ENCODE data around the gene DTNB.

The DTNB gene

GRCh38 chr2:25362434-25363145, 310.8 kb downstream of the DTNB start:
- peaks cover 9 to 18% of the 10 kb centered on the region in 2 experiments for H3K4me1 ChIP-seq (ENCODE audit: control insufficient read depth in 1 of 2, insufficient read depth in 1 of 2, low read depth in 1 of 2, low read length in 1 of 2)
- no peaks in the 10 kb centered on the region for H3K9me3 ChIP-seq
- peaks cover 14% of the 10 kb centered on the region for H3K27me3 ChIP-seq
- H3K36me3 ChIP-seq: no peaks in the 10 kb centered on the region
- TF ChIP-seq CTCF (IDR thresholded peaks at IDR 0.05): no peak
- H3K4me3 ChIP-seq (ENCODE audit: low read depth in 1 of 2, low read length in 1 of 2): peak overlapping the region; percentile 62 to 70
- H3K27ac ChIP-seq: peak overlapping the region; percentile 87

- TF ChIP-seq CTCF (IDR thresholded peaks at IDR 0.05): peak; percentile 98
- H3K4me1 ChIP-seq (ENCODE audit: control insufficient read depth in 1 of 2, insufficient read depth in 1 of 2, low read depth in 1 of 2, low read length in 1 of 2): peaks cover 9 to 18% of the 10 kb centered on the region in 2 experiments
- H3K27me3 ChIP-seq: peaks cover 10% of the 10 kb centered on the region
- H3K27ac ChIP-seq: peak overlapping the region; percentile 87
- peak overlapping the region; percentile 62 to 70 for H3K4me3 ChIP-seq (ENCODE audit: low read depth in 1 of 2, low read length in 1 of 2)
- no peaks in the 10 kb centered on the region for H3K36me3 ChIP-seq
- no peaks in the 10 kb centered on the region for H3K9me3 ChIP-seq
These were observed 311.3 kb downstream of the DTNB start for GRCh38 chr2:25362049-25362433.

DNA sequence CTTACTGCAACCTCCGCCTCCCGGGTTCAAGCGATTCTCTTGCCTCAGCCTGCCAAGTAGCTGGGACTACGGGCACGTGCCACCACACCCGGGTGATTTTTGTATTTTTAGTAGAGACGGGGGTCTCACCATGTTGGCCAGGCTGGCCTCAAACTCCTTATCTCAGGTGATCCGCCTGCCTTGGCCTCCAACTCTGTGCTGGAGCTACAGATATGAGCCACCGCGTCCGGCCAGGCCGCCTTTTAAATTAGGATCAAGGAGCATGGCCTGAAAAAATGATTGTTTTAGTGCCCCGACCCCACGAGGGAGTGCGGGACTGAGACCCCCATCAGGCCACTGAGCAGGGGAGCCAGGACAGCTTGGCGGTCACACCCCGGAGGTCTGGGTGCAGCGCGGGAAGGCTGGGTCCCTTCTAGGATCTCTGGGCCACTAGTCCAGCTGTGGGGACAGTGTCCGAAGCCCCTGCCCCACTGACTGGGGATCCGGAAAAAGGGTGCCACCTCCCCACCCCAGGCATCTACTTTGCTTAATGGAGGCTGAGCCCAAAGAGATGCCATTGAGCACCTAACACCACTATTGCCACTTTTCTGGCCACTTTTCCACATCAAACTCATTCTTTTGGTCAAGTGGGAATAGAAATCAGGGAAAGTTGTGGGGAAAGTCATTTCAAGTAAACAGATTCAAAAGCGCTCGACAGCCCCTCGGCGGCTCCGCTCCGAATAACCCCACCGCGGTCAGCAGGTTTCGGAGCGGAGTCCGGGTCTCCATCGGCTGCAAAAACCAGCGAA, 311.9 kb downstream of the DTNB start:
- Histone ChIP-seq H3K4me1 (ENCODE audit: control insufficient read depth in 1 of 2, insufficient read depth in 1 of 2, low read depth in 1 of 2, low read length in 1 of 2) (peaks cover 9 to 18% of the 10 kb centered on the region in 2 experiments), H3K36me3 (no peaks in the 10 kb centered on the region), H3K27me3 (peaks cover 10% of the 10 kb centered on the region), H3K27ac (no peak overlapping the region), H3K9me3 (no peaks in the 10 kb centered on the region), H3K4me3 (ENCODE audit: low read depth in 1 of 2, low read length in 1 of 2) (peak overlapping the region; percentile 62 to 70)
- no peak for TF ChIP-seq CTCF (IDR thresholded peaks at IDR 0.05)

DNA sequence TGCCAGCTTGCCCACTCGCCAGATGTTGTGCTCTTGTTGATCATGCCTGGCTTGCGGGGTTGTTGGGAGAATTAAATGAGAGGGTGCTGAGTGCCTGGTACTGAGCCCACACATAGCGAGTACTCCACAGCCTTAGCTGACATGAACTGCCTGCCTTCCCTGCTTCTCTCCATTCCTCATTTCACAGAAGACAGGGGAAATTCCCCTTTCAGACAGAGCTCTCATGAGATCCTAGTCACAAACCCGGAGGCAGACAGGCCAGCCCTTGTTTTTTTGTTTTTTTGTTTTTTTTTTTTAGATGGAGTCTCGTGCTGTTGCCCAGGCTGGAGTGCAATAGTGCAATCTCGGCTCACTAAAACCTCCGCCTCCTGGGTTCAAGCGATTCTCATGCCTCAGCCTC, 314.5 kb downstream of the DTNB start:
- Histone ChIP-seq H3K4me3 (ENCODE audit: low read depth in 1 of 2, low read length in 1 of 2) (no peak overlapping the region), H3K4me1 (ENCODE audit: control insufficient read depth in 1 of 2, insufficient read depth in 1 of 2, low read depth in 1 of 2, low read length in 1 of 2) (peaks cover 9 to 18% of the 10 kb centered on the region in 2 experiments), H3K36me3 (no peaks in the 10 kb centered on the region), H3K27ac (no peak overlapping the region), H3K9me3 (no peaks in the 10 kb centered on the region), H3K27me3 (peaks cover 11% of the 10 kb centered on the region)
- TF ChIP-seq CTCF (IDR thresholded peaks at IDR 0.05): no peak

DNA sequence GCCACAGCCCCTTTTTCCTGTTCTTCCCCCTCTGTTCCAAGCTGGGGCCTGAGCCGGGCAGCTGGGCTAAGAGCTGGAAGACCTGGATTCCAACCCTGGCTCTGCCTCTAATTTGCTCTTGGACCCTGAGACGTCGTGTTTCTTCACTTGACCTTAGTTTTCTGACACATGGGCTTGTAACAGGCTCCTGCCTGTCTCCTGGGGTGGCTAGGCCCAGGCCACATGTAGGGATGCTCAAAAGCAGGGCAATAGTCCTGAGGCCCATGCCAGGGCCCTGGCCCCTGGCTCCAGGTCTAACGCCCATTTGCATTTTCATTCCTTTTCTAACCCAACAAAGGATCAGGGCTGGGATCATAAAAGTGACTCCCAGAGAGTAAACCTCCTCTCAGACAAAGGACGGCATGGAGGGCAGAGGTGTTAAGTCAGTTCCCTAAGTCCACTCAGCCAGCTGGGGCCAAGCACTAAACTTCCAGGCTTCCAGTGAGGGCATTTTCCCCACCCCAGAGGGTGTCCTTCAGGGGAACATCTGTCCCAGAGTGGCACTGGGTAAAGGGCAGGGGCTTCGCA, 315.0 kb downstream of the DTNB start:
- H3K27ac ChIP-seq: no peak overlapping the region
- no peaks in the 10 kb centered on the region for H3K9me3 ChIP-seq
- H3K4me1 ChIP-seq (ENCODE audit: control insufficient read depth in 1 of 2, insufficient read depth in 1 of 2, low read depth in 1 of 2, low read length in 1 of 2): peaks cover 9 to 18% of the 10 kb centered on the region in 2 experiments
- H3K27me3 ChIP-seq: peaks cover 7% of the 10 kb centered on the region
- no peak for TF ChIP-seq CTCF (IDR thresholded peaks at IDR 0.05)
- no peak overlapping the region for H3K4me3 ChIP-seq (ENCODE audit: low read depth in 1 of 2, low read length in 1 of 2)
- no peaks in the 10 kb centered on the region for H3K36me3 ChIP-seq

Measured in neutrophil (primary cell).